ENCODE results near the gene BST1. TPM values are rescaled to one million over a fixed set of nuclear protein-coding genes. Genes with fewer than 3 reads are reported as not detected.

BST1 gene
- total RNA-seq, 5 donors from 2014 or later (not counting 1 experiment from before 2014, with no cell fraction given): 0.28 to 0.55 (median 0.46) TPM; not detected in 1

GRCh38 chr4:15769202-15769601 lies 66.3 kb downstream of the BST1 start:
- peaks cover 42 to 52% of the 10 kb centered on the region in 2 experiments for H3K4me1 ChIP-seq (ENCODE audit: control insufficient read depth in 1 of 2, extremely low read depth in 1 of 2, insufficient read depth in 2 of 2, low read length in 2 of 2)
- Mint-ChIP-seq H3K27me3 (no peaks in the 10 kb centered on the region), H3K36me3 (no peaks in the 10 kb centered on the region), H3K4me3 (no peak overlapping the region), H3K4me1 (peaks cover 64 to 68% (median 65%) of the 10 kb centered on the region in 3 donors), H3K27ac (no peak overlapping the region), H3K9me3 (peaks cover 0 to 4% (median 0%) of the 10 kb centered on the region in 3 donors)
- ATAC-seq (replicated peaks in 1 of 4) (no peak), DNase-seq (no peak)
- POLR2A ChIA-PET: no interaction called here
- no peaks in the 10 kb centered on the region for H3K27me3 ChIP-seq (replicated peaks in 1 of 2; ENCODE audit: control insufficient read depth in 2 of 2, extremely low read depth in 1 of 2, insufficient read depth in 2 of 2, low read length in 1 of 2)
- no peak overlapping the region for H3K27ac ChIP-seq (ENCODE audit: low read length)
- no peaks in the 10 kb centered on the region for H3K36me3 ChIP-seq (ENCODE audit: control insufficient read depth in 2 of 2, extremely low read depth in 1 of 2, insufficient read depth in 1 of 2, low read length in 1 of 2)
- CTCF ChIA-PET: interaction anchor here in 1 of 2 donors (0.6 to 1.5 kb wide), 4 partner anchors 9 to 14 kb away, joined by 3 to 5 read pairs (median 4); no protein-coding TSS in a partner anchor
- H3K4me3 ChIP-seq (ENCODE audit: control insufficient read depth in 1 of 2, extremely low read depth in 1 of 2, low read length in 1 of 2): no peak overlapping the region
- 100% methylated on average over 1 of the region's 2 CpGs for WGBS (ENCODE audit: insufficient coverage)
- H3K9me3 ChIP-seq: no peaks in the 10 kb centered on the region

- Mint-ChIP-seq H3K27me3 (no peaks in the 10 kb centered on the region), H3K4me1 (peaks cover 52 to 57% (median 55%) of the 10 kb centered on the region in 3 donors), H3K4me3 (peak overlapping the region in 1 of 3 donors; percentile 30), H3K36me3 (no peaks in the 10 kb centered on the region), H3K9me3 (no peaks in the 10 kb centered on the region), H3K27ac (peak overlapping the region in 1 of 2 donors; percentile 3)
- Histone ChIP-seq H3K27me3 (replicated peaks in 1 of 2; ENCODE audit: control insufficient read depth in 2 of 2, extremely low read depth in 1 of 2, insufficient read depth in 2 of 2, low read length in 1 of 2) (no peaks in the 10 kb centered on the region), H3K36me3 (ENCODE audit: control insufficient read depth in 2 of 2, extremely low read depth in 1 of 2, insufficient read depth in 1 of 2, low read length in 1 of 2) (no peaks in the 10 kb centered on the region), H3K4me3 (ENCODE audit: control insufficient read depth in 1 of 2, extremely low read depth in 1 of 2, low read length in 1 of 2) (no peak overlapping the region), H3K27ac (ENCODE audit: low read length) (no peak overlapping the region), H3K4me1 (ENCODE audit: control insufficient read depth in 1 of 2, extremely low read depth in 1 of 2, insufficient read depth in 2 of 2, low read length in 2 of 2) (peaks cover 28 to 37% of the 10 kb centered on the region in 2 experiments), H3K9me3 (no peaks in the 10 kb centered on the region)
- WGBS (ENCODE audit: insufficient coverage): no CpG with 5 or more reads among the region's 3 CpGs
- DNase-seq (peak in 1 of 35 experiments; percentile 27), ATAC-seq (replicated peaks in 1 of 4) (peak in 1 of 4 experiments; percentile 46)
- CTCF ChIA-PET: no interaction called here
- POLR2A ChIA-PET: no interaction called here
Measured at GRCh38 chr4:15771216-15772058, 68.6 kb downstream of the BST1 start.

- no CpG with 5 or more reads among the region's 4 CpGs for WGBS (ENCODE audit: insufficient coverage)
- Mint-ChIP-seq H3K36me3 (no peaks in the 10 kb centered on the region), H3K4me3 (no peak overlapping the region), H3K27me3 (no peaks in the 10 kb centered on the region), H3K4me1 (peaks cover 49 to 53% (median 49%) of the 10 kb centered on the region in 3 donors), H3K27ac (no peak overlapping the region), H3K9me3 (no peaks in the 10 kb centered on the region)
- Histone ChIP-seq H3K9me3 (no peaks in the 10 kb centered on the region), H3K27me3 (replicated peaks in 1 of 2; ENCODE audit: control insufficient read depth in 2 of 2, extremely low read depth in 1 of 2, insufficient read depth in 2 of 2, low read length in 1 of 2) (no peaks in the 10 kb centered on the region), H3K27ac (ENCODE audit: low read length) (no peak overlapping the region), H3K4me1 (ENCODE audit: control insufficient read depth in 1 of 2, extremely low read depth in 1 of 2, insufficient read depth in 2 of 2, low read length in 2 of 2) (peaks cover 20 to 22% of the 10 kb centered on the region in 2 experiments), H3K36me3 (ENCODE audit: control insufficient read depth in 2 of 2, extremely low read depth in 1 of 2, insufficient read depth in 1 of 2, low read length in 1 of 2) (no peaks in the 10 kb centered on the region), H3K4me3 (ENCODE audit: control insufficient read depth in 1 of 2, extremely low read depth in 1 of 2, low read length in 1 of 2) (no peak overlapping the region)
- POLR2A ChIA-PET: interaction anchor here in 1 of 2 donors (1.1 kb wide), 1 partner anchor 18 kb away, joined by 4 read pairs; no protein-coding TSS in a partner anchor
- no peak for ATAC-seq (replicated peaks in 1 of 4)
- peak in 1 of 35 experiments; percentile 13 for DNase-seq
- CTCF ChIA-PET: interaction anchor here in 1 of 2 donors (0.6 to 1.4 kb wide), 2 partner anchors 10 to 143 kb away, joined by 3 to 6 read pairs; no protein-coding TSS in a partner anchor
Measured at GRCh38 chr4:15774020-15774420, 71.2 kb downstream of the BST1 start.

GRCh38 chr4:15776871-15777648 lies 74.2 kb downstream of the BST1 start:
- peak overlapping the region in 1 of 2 donors; percentile 3 for H3K27ac Mint-ChIP-seq
- H3K27ac ChIP-seq (ENCODE audit: low read length): no peak overlapping the region
- POLR2A ChIA-PET: no interaction called here
- H3K36me3 ChIP-seq (ENCODE audit: control insufficient read depth in 2 of 2, extremely low read depth in 1 of 2, insufficient read depth in 1 of 2, low read length in 1 of 2): no peaks in the 10 kb centered on the region
- H3K4me3 Mint-ChIP-seq: peak overlapping the region in 2 of 3 donors; percentile 75 to 85
- H3K4me1 Mint-ChIP-seq: peaks cover 56 to 63% (median 60%) of the 10 kb centered on the region in 3 donors
- no peak overlapping the region for H3K4me3 ChIP-seq (ENCODE audit: control insufficient read depth in 1 of 2, extremely low read depth in 1 of 2, low read length in 1 of 2)
- 92% methylated on average over 2 of the region's 5 CpGs for WGBS (ENCODE audit: insufficient coverage)
- peaks cover 2% of the 10 kb centered on the region for H3K36me3 Mint-ChIP-seq
- H3K4me1 ChIP-seq (ENCODE audit: control insufficient read depth in 1 of 2, extremely low read depth in 1 of 2, insufficient read depth in 2 of 2, low read length in 2 of 2): peaks cover 18 to 23% of the 10 kb centered on the region in 2 experiments
- no peaks in the 10 kb centered on the region for H3K9me3 ChIP-seq
- DNase-seq (no peak), ATAC-seq (replicated peaks in 1 of 4) (no peak)
- CTCF ChIA-PET: interaction anchor here (0.9 to 1.0 kb wide), 3 partner anchors 20 to 445 kb away, joined by 3 read pairs; no protein-coding TSS in a partner anchor
- H3K9me3 Mint-ChIP-seq: no peaks in the 10 kb centered on the region
- peaks cover 0 to 3% of the 10 kb centered on the region in 2 experiments for H3K27me3 ChIP-seq (replicated peaks in 1 of 2; ENCODE audit: control insufficient read depth in 2 of 2, extremely low read depth in 1 of 2, insufficient read depth in 2 of 2, low read length in 1 of 2)
- H3K27me3 Mint-ChIP-seq: peaks cover 0 to 1% of the 10 kb centered on the region in 2 donors

GRCh38 chr4:15777697-15778288 lies 74.9 kb downstream of the BST1 start:
- Mint-ChIP-seq H3K4me3 (peak overlapping the region; percentile 75 to 85 (median 85)), H3K9me3 (no peaks in the 10 kb centered on the region), H3K27me3 (peaks cover 0 to 2% of the 10 kb centered on the region in 2 donors), H3K4me1 (peaks cover 55 to 63% (median 60%) of the 10 kb centered on the region in 3 donors), H3K36me3 (peaks cover 5% of the 10 kb centered on the region), H3K27ac (peak overlapping the region in 1 of 2 donors; percentile 9)
- Histone ChIP-seq H3K27ac (ENCODE audit: low read length) (no peak overlapping the region), H3K27me3 (replicated peaks in 1 of 2; ENCODE audit: control insufficient read depth in 2 of 2, extremely low read depth in 1 of 2, insufficient read depth in 2 of 2, low read length in 1 of 2) (peaks cover 0 to 3% of the 10 kb centered on the region in 2 experiments), H3K36me3 (ENCODE audit: control insufficient read depth in 2 of 2, extremely low read depth in 1 of 2, insufficient read depth in 1 of 2, low read length in 1 of 2) (no peaks in the 10 kb centered on the region), H3K4me1 (ENCODE audit: control insufficient read depth in 1 of 2, extremely low read depth in 1 of 2, insufficient read depth in 2 of 2, low read length in 2 of 2) (peaks cover 18 to 24% of the 10 kb centered on the region in 2 experiments), H3K4me3 (ENCODE audit: control insufficient read depth in 1 of 2, extremely low read depth in 1 of 2, low read length in 1 of 2) (peak overlapping the region; percentile 60 to 98), H3K9me3 (no peaks in the 10 kb centered on the region)
- WGBS (ENCODE audit: insufficient coverage): 33% methylated on average over 3 of the region's 7 CpGs
- POLR2A ChIA-PET: no interaction called here
- CTCF ChIA-PET: interaction anchor here in 1 of 2 donors (1.0 kb wide), 1 partner anchor 445 kb away, joined by 3 read pairs; no protein-coding TSS in a partner anchor
- peak in 1 of 4 experiments; percentile 8 for ATAC-seq (replicated peaks in 1 of 4)
- peak in 3 of 35 experiments; percentile 11 to 27 (median 17) for DNase-seq

Measured in T-cell (primary cell).